HUES48 (cell line): ENCODE results near the gene SPINK13.
"Not testable (repeated sequence)": the region's sequence is repeated elsewhere in the genome, so short reads cannot be mapped to it uniquely, and the experiment has no call there.

Experiments used
- H3K27ac ChIP-seq: one replicate; pipeline ENCODE4 v1.7.0; 2013; ENCODE audit warnings: low read depth, low read length, inconsistent platforms
- H3K27me3 ChIP-seq: 2 replicates; pipeline ENCODE4 v1.6.1; 2013; ENCODE audit warnings: mild to moderate bottlenecking, low read length; ENCODE audit not compliant: control insufficient read depth, insufficient read depth
- H3K36me3 ChIP-seq: 2 replicates; pipeline ENCODE4 v1.6.1; 2013; ENCODE audit warnings: low read length; ENCODE audit not compliant: control insufficient read depth, insufficient read depth
- H3K4me1 ChIP-seq: 2 replicates; pipeline ENCODE4 v1.6.1; 2013; ENCODE audit warnings: mild to moderate bottlenecking, low read length; ENCODE audit not compliant: control insufficient read depth, insufficient read depth
- H3K4me3 ChIP-seq: 2 replicates; pipeline ENCODE4 v1.5.1; 2013; ENCODE audit warnings: mild to moderate bottlenecking, low read depth, low read length
- H3K9ac ChIP-seq: 2 replicates; pipeline ENCODE4 v1.6.1; 2013; ENCODE audit warnings: mild to moderate bottlenecking, low read depth, low read length, moderate library complexity
- H3K9me3 ChIP-seq: 2 replicates; pipeline ENCODE4 v1.6.1; 2013; ENCODE audit warnings: low read length; ENCODE audit not compliant: control insufficient read depth, insufficient read depth

Gene SPINK13

DNA sequence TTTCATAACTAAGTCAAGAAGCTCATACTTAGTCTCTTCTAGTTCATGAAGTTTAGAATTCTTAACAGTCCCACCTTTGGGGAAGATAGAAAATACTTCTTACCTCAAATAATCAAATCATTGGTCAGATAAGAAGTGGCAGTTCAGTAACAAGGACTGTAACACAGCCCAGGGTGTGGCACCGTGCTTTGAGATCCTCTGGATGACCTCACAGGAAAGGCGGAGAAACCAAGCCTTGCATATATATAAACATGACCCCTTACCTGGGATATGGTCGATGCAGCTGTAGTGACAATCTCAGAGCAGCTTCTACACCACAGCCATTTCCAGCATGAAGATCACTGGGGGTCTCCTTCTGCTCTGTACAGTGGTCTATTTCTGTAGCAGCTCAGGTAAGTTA is 43.6 kb downstream of the SPINK13 start, which contains the start of gene SPINK7:
Gene SPINK7, plus strand, starts transcription at position 271 of the 400 bp plus-strand sequence. Its CDS starts 61 bp downstream, at position 332.
- no peaks in the 10 kb centered on the region for H3K36me3 ChIP-seq
- H3K4me3 ChIP-seq = no peak within 1 kb of the TSS
- H3K27ac ChIP-seq = no peak within 1 kb of the TSS
- no peaks in the 10 kb centered on the region for H3K27me3 ChIP-seq
- no peaks in the 10 kb centered on the region for H3K9me3 ChIP-seq
- H3K4me1 ChIP-seq = no peaks in the 10 kb centered on the region
- no peak within 1 kb of the TSS for H3K9ac ChIP-seq

DNA sequence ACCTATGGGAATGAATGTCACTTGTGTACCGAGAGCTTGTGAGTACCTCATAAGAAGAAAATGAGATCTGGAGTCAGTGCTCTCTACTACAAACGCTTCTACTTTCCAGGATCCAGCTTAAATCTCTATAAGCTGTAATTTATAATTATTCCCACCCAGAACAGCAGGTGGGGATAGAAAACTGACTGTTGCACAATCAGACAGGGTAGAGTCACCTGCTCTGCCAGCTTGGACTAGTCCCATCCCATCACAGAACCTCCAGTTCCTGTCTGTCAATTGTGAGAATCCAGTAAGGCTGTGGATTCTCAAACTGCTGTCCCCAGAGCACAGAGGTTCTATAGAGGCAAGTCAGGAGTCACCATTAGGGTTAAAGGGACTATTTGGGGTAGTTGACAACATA is 45.6 kb downstream of the SPINK13 start:
- Histone ChIP-seq H3K27me3 (no peaks in the 10 kb centered on the region), H3K27ac (no peak overlapping the region), H3K9ac (no peak overlapping the region), H3K4me3 (no peak overlapping the region), H3K4me1 (no peaks in the 10 kb centered on the region), H3K36me3 (no peaks in the 10 kb centered on the region), H3K9me3 (no peaks in the 10 kb centered on the region)

DNA sequence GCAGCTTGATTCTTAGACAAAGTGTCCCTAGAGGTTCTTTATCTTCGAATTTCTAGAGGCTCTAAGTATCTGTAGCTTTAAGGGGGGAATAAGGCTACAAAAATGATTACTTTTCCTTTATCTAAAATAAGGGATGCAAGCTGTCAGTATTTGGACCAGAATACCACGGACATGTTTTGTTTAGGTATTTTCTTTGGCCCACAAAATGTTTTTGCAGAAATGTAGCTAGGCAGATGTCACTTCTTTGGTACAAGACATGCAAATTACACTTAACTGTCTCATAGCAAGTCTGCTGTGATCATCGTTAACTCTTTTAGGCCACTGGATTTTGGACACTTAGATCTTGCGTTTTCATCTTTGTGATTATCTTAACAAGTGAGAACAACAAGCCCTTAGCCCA is 46.1 kb downstream of the SPINK13 start:
- H3K4me3 ChIP-seq = no peak overlapping the region
- H3K27me3 ChIP-seq = no peaks in the 10 kb centered on the region
- no peak overlapping the region for H3K9ac ChIP-seq
- no peaks in the 10 kb centered on the region for H3K4me1 ChIP-seq
- no peaks in the 10 kb centered on the region for H3K36me3 ChIP-seq
- no peak overlapping the region for H3K27ac ChIP-seq
- H3K9me3 ChIP-seq = no peaks in the 10 kb centered on the region

DNA sequence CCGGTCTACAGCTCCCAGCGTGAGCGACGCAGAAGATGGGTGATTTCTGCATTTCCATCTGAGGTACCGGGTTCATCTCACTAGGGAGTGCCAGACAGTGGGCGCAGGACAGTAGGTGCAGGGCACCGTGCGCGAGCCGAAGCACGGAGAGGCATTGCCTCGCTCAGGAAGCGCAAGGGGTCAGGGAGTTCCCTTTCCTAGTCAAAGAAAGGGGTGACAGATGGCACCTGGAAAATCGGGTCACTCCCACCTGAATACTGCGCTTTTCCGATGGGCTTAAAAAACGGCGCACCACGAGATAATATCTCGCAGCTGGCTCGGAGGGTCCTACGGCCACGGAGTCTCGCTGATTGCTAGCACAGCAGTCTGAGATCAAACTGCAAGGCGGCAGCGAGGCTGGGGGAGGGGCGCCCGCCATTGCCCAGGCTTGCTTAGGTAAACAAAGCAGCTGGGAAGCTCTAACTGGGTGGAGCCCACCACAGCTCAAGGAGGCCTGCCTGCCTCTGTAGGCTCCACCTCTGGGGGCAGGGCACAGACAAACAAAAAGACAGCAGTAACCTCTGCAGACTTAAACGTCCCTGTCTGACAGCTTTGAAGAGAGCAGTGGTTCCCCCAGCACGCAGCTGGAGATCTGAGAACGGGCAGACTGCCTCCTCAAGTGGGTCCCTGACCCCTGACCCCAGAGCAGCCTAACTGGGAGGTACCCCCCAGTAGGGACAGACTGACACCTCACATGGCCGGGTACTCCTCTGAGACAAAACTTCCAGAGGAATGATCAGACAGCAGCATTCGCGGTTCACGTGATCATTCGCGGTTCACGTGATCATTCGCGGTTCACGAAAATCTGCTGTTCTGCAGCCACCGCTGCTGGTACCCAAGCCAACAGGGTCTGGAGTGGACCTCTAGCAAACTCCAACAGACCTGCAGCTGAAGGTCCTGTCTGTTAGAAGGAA is 51.7 kb downstream of the SPINK13 start:
- H3K9ac ChIP-seq, H3K9me3 ChIP-seq, H3K4me1 ChIP-seq, H3K27ac ChIP-seq, H3K27me3 ChIP-seq, H3K36me3 ChIP-seq: not testable (repeated sequence)
- H3K4me3 ChIP-seq = peak overlapping the region; percentile 59

DNA sequence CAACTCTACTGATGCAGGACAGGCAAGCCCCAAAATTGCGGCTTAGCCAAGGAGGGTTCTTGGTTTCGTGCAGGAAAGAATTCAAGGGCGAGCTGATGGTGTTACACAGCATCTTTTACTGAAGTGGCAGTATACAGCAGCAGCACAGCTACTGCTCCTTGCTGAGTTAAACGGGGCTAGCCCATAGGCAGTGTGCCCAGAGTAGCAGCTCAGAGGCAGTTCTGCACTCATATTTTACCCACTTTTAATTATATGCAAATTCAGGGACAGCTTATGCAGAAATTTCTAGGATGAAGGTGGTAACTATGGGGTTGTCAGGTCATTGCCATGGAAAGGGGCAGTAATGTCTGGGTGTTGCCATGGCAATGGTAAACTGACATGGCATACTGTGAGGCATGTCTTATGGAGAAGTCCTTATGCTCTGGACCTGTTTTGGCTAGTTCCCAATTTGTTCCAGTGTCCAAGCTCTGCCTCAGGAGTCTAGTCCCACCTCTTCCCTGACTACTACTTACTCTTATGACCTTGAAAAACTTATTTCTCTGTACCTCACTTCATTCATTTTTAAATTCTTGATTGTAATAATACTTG is 64.8 kb downstream of the SPINK13 start:
- H3K27ac ChIP-seq = no peak overlapping the region
- H3K4me3 ChIP-seq = no peak overlapping the region
- H3K9me3 ChIP-seq = no peaks in the 10 kb centered on the region
- H3K36me3 ChIP-seq = no peaks in the 10 kb centered on the region
- no peak overlapping the region for H3K9ac ChIP-seq
- H3K27me3 ChIP-seq = no peaks in the 10 kb centered on the region
- H3K4me1 ChIP-seq = no peaks in the 10 kb centered on the region

DNA sequence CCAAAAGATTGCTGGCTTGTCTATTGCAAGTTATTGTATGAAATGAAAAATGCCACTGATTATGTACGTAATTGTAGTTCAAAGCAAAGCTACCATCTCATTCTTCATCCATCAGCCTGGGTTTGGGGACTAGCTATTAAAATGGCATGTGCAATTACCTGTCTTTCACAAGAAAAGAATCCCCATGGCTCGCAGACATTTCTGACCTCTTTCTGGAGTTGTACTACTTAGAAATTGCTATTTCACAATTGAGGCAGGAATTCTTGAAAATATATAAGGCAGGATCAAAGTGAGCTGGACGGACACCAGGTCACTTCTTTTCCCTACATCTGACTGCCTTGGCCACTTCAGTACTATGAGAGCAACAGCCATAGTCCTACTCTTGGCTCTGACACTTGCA is 66.7 kb downstream of the SPINK13 start, which contains the start of gene SPINK9:
Gene SPINK9, plus strand, starts transcription at position 301 of the 400 bp plus-strand sequence. Its CDS starts 55 bp downstream, at position 356.
- Histone ChIP-seq H3K9ac (no peak within 1 kb of the TSS), H3K36me3 (no peaks in the 10 kb centered on the region), H3K27ac (no peak within 1 kb of the TSS), H3K4me3 (no peak within 1 kb of the TSS), H3K4me1 (no peaks in the 10 kb centered on the region), H3K27me3 (no peaks in the 10 kb centered on the region), H3K9me3 (no peaks in the 10 kb centered on the region)
